HG03342 (cell line): ENCODE results near the gene WWOX.

Experiments
- ATAC-seq: cut with Tn5 transposase; IDR thresholded peaks from one replicate; pipeline ENCODE4 v1.9.1; 2021; ENCODE audit warnings: mild to moderate bottlenecking, moderate library complexity; ENCODE audit not compliant: unreplicated experiment

Gene WWOX

GRCh38 chr16:78994135-78994745 is 894.8 kb downstream of the WWOX start:
- ATAC-seq = no peak

- no peak for ATAC-seq
These were observed 896.0 kb downstream of the WWOX start for GRCh38 chr16:78995441-78995840.

- ATAC-seq = no peak
These were observed 897.3 kb downstream of the WWOX start for GRCh38 chr16:78996790-78997189.

GRCh38 chr16:78998879-78999278 is 899.4 kb downstream of the WWOX start:
- no peak for ATAC-seq

- no peak for ATAC-seq
These were observed 901.9 kb downstream of the WWOX start for GRCh38 chr16:79001156-79001967.

- ATAC-seq = no peak
These were observed 903.7 kb downstream of the WWOX start for GRCh38 chr16:79003026-79003609.

GRCh38 chr16:79004309-79004708 is 904.9 kb downstream of the WWOX start:
- ATAC-seq = no peak

GRCh38 chr16:79005096-79005495 is 905.6 kb downstream of the WWOX start:
- ATAC-seq = no peak

- ATAC-seq = no peak
These were observed 906.8 kb downstream of the WWOX start for GRCh38 chr16:79006206-79006605.

GRCh38 chr16:79006765-79007164 is 907.3 kb downstream of the WWOX start:
- no peak for ATAC-seq

- ATAC-seq = peak; percentile 57
These were observed 908.2 kb downstream of the WWOX start for GRCh38 chr16:79007614-79008013.

GRCh38 chr16:79008036-79008868 is 908.8 kb downstream of the WWOX start:
- ATAC-seq = no peak

- no peak for ATAC-seq
These were observed 909.4 kb downstream of the WWOX start for GRCh38 chr16:79008869-79009179.

GRCh38 chr16:79009896-79010295 is 910.4 kb downstream of the WWOX start:
- no peak for ATAC-seq

- ATAC-seq = no peak
These were observed 911.8 kb downstream of the WWOX start for GRCh38 chr16:79011282-79011681.

- no peak for ATAC-seq
These were observed 913.4 kb downstream of the WWOX start for GRCh38 chr16:79012671-79013434.

- ATAC-seq = no peak
These were observed 914.6 kb downstream of the WWOX start for GRCh38 chr16:79013930-79014660.

- no peak for ATAC-seq
These were observed 919.4 kb downstream of the WWOX start for GRCh38 chr16:79018650-79019429.

- ATAC-seq = no peak
These were observed 920.0 kb downstream of the WWOX start for GRCh38 chr16:79019431-79019830.
